Activated CD4-positive, alpha-beta T cell treated with anti-CD3 and anti-CD28 coated beads, Interleukin-2, amount 10 ng/mL, durations not matched to agents 24 days and 14 days (primary cell): ENCODE measurements around the gene COL4A2. TPM values are rescaled to one million over a fixed set of nuclear protein-coding genes. Genes with fewer than 3 reads are reported as not detected.

ENCODE experiments used
- DNase-seq: peaks from one replicate; pipeline ENCODE4 v3.0.0; 2022
- H3K27ac Mint-ChIP-seq: one replicate; pipeline ENCODE4 v1.8.0; 2022; ENCODE audit warnings: mild to moderate bottlenecking, mixed read lengths
- H3K27me3 Mint-ChIP-seq: one replicate; pipeline ENCODE4 v1.8.0; 2022; ENCODE audit warnings: mixed read lengths
- H3K36me3 Mint-ChIP-seq: one replicate; pipeline ENCODE4 v1.8.0; 2022; ENCODE audit warnings: low read depth, mild to moderate bottlenecking, mixed read lengths
- H3K4me1 Mint-ChIP-seq: one replicate; pipeline ENCODE4 v1.8.0; 2021; ENCODE audit warnings: mixed read lengths
- H3K4me3 Mint-ChIP-seq: one replicate; pipeline ENCODE4 v1.8.0; 2022; ENCODE audit warnings: mild to moderate bottlenecking, moderate library complexity, mixed read lengths
- H3K9me3 Mint-ChIP-seq: one replicate; pipeline ENCODE4 v1.8.0; 2021; ENCODE audit warnings: mixed read lengths
- intact Hi-C: fragments of 100-400 bp; cut with micrococcal nuclease; formaldehyde crosslinking; loops from one replicate; pipeline ENCODE4 v1.15.1; 2023
- total RNA-seq: library from RNA; stranded (reverse); gene quantifications from 2 replicates; pipeline ENCODE4 v1.2.3, GENCODE V29; 2022

COL4A2 gene
- total RNA-seq, 1 donor from 2014 or later = not detected

DNA sequence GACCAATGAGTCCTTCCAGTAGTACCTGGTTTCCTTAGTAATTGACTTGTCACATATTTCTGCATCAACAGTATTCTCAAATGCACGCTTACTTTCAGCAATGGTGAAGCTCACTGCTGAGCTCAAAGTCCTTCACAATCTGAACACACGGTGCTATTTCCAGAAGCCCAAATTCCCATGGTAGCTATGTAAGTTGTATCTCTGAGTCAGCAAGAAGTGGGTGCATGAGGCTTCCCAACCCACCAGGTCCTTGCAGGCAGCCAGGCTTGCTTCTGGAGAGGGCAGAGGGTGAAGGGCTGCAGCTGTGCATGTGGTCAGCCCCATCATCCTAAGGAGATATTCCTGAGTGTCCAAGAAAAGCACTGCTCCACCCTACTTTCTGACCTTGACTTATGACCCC lies 25.7 kb downstream of the COL4A2 start:
- Mint-ChIP-seq H3K36me3 (no peaks in the 10 kb centered on the region), H3K9me3 (peaks cover 6% of the 10 kb centered on the region), H3K4me1 (no peaks in the 10 kb centered on the region), H3K27ac (no peak overlapping the region), H3K27me3 (peaks cover 19% of the 10 kb centered on the region), H3K4me3 (no peak overlapping the region)
- intact Hi-C loops = no loop called here
- no peak for DNase-seq

DNA sequence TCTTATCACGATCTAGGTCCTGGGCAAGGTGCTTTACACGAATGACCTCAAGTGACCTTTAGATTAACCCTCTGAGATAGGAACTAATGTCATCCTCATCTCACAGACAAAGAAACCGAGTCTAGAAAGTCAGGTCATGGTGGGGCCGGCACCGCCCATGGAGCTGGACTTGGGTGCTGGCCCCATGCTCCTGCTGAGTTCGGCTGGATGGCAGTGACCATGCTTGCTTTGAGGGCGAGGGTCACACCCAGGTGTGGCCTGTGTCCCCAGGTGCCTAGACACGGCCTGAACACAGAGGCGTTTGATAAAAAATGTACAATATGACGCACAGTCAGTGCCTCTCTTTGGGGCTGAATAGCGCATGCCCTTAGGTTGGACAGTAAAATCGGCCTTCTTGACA lies 26.8 kb downstream of the COL4A2 start:
- no peak overlapping the region for H3K27ac Mint-ChIP-seq
- no peaks in the 10 kb centered on the region for H3K36me3 Mint-ChIP-seq
- no peak overlapping the region for H3K4me3 Mint-ChIP-seq
- no peaks in the 10 kb centered on the region for H3K4me1 Mint-ChIP-seq
- no peak for DNase-seq
- peaks cover 6% of the 10 kb centered on the region for H3K9me3 Mint-ChIP-seq
- intact Hi-C loops = no loop called here
- peaks cover 20% of the 10 kb centered on the region for H3K27me3 Mint-ChIP-seq

DNA sequence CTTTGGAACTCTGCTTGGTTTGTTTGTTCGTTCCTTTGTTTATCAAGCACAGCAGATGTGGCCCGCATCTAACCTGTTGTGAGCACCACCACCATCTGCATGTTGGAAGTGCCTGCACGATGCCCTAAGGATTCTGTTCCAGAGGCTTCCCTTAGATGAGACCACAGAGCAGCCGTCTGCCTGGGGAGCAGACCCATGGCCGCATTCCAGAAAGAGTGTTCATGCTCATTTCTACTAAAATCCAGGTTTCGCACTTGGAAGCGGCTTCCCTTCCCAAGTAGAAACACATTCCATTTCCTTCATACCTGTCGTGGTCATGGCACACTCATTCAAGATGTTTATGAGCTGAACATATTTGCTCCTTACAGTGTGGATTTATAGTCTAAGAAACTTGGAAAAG lies 27.2 kb downstream of the COL4A2 start:
- Mint-ChIP-seq H3K36me3 (no peaks in the 10 kb centered on the region), H3K4me1 (no peaks in the 10 kb centered on the region), H3K27ac (no peak overlapping the region), H3K27me3 (peaks cover 19% of the 10 kb centered on the region), H3K9me3 (peaks cover 6% of the 10 kb centered on the region), H3K4me3 (no peak overlapping the region)
- intact Hi-C loops = no loop called here
- no peak for DNase-seq

DNA sequence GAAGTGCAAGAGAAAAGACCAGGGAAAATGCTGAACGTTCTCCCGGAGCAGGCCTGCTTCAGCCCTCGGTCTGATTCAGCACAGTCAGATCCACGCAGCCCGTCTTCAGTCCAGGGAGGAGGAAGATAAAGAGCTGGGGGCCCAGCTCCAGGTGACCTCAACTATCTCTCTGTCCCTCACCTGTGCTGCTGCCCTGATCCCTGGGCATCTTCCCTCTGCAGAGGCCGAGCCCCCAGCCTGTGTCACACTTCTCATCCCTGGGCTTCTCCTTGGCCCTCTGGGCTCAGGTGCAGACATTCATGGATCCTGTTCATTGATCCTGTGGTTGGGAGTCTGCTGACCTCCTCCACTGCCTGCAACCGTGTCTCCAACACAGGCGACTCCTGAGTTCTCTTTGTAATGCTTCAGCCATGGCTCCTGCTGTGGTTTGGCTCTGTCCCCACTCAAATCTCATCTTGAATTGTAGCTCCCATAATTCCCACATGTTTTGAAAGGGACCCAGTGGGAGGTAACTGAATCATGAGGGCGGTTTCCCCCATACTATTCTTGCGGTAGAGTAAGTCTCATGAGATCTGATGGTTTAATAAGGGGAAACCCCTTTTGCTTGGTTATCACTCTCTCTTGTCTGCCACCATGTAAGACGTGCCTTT lies 27.9 kb downstream of the COL4A2 start:
- Mint-ChIP-seq H3K27ac (no peak overlapping the region), H3K4me1 (no peaks in the 10 kb centered on the region), H3K27me3 (peaks cover 15% of the 10 kb centered on the region), H3K4me3 (no peak overlapping the region), H3K36me3 (no peaks in the 10 kb centered on the region), H3K9me3 (peaks cover 6% of the 10 kb centered on the region)
- DNase-seq = no peak
- intact Hi-C loops = no loop called here

DNA sequence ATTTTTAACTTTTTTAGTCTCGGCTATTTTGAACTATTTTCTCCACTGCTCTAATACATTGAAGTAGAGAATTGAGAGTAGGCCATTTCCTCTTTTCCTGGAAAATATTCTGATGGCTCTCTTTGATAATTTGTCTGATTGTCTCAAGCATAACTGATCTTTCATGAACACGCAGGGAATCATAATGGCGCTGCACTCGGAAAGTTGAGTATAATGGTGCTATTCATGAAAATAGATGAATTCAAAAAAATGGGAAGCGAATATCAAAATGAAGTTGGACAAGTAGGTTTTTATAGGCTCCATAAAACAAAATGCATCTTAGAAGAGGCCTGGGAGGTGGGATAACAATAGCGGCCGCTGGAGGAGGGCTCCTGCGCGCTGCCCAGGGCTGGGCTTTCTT lies 29.0 kb downstream of the COL4A2 start:
- Mint-ChIP-seq H3K4me1 (peaks cover 10% of the 10 kb centered on the region), H3K27ac (no peak overlapping the region), H3K36me3 (no peaks in the 10 kb centered on the region), H3K9me3 (peaks cover 6% of the 10 kb centered on the region), H3K4me3 (no peak overlapping the region), H3K27me3 (peaks cover 11% of the 10 kb centered on the region)
- no peak for DNase-seq
- intact Hi-C loops = no loop called here

DNA sequence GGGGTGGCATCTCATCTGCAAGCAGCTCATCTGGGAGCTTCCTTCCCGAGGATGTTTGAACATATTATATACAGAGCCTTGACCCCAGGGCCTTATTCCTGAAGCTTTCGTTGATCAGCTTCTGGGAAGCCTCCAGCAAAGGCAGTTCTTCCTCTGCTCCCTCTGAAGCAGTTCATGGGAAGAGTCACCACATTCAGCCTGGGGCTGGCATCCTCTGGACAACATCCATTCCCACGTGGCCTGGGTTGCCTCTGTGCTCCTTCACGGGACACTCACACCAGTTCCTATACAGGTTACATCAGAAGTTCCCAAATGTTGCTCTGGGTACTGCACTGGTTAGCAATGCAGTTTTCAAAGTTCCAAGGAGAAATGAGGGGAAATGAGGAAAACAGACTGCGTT lies 29.6 kb downstream of the COL4A2 start:
- H3K36me3 Mint-ChIP-seq = no peaks in the 10 kb centered on the region
- no peak overlapping the region for H3K4me3 Mint-ChIP-seq
- intact Hi-C loops = no loop called here
- no peak overlapping the region for H3K27ac Mint-ChIP-seq
- H3K9me3 Mint-ChIP-seq = peaks cover 6% of the 10 kb centered on the region
- H3K4me1 Mint-ChIP-seq = peaks cover 16% of the 10 kb centered on the region
- DNase-seq = no peak
- peaks cover 16% of the 10 kb centered on the region for H3K27me3 Mint-ChIP-seq

DNA sequence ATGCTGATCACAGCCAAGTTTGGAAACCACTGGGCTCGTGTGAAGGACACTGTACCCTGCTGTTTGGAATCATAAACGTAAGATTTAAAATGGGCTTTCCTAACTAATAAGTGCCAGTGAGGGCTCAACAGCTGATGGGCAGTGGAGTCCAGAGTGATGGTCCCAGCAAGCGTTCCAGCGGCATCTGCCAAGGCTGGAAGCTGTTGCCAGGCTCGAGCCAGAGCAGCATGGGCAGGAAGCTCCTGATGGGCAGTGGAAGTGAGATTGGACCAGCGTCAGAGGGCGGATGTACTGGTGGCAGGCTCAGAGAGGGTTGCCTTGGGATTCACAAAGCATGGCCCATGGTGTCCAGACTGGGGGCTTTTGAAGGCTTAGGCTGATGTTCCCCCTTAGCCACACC lies 30.2 kb downstream of the COL4A2 start:
- peaks cover 16% of the 10 kb centered on the region for H3K4me1 Mint-ChIP-seq

DNA sequence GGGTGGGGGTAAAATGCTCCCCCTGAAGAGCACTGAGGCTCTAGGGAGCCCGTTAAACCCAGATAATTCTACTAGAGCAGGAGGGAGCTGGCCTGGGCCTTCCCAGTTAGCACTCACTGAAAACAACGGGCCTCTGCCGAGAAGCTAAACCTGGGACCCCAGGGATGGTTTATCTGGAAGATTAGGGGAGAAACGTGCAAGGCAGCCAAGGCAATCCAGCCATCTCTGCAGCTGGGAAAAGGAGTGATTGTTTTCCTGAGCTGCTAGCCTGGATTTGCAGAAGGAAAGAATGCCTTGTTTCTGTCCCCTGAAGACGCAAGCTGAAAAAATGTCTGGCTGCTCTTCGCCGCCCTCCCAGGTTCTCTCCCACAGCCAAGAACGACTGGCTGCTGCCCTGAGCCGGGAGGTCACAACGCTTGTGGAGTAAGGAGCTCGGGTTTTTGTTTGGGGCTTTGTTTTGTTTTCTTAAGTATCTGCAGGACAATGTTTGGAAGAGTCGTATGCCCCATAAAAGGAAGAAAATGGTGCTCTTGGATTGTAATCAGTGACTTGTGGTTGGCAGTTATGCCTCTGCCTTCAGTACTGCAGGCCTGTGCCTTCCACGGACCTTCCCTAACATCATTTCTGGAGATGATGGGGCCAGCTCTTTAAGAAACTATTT lies 31.5 kb downstream of the COL4A2 start:
- Mint-ChIP-seq H3K4me1 (peaks cover 16% of the 10 kb centered on the region), H3K9me3 (peaks cover 6% of the 10 kb centered on the region), H3K27me3 (peaks cover 23% of the 10 kb centered on the region), H3K4me3 (no peak overlapping the region), H3K27ac (no peak overlapping the region), H3K36me3 (no peaks in the 10 kb centered on the region)
- DNase-seq = no peak
- intact Hi-C loops = no loop called here

More for the DNA sequence above, 30.2 kb downstream of the COL4A2 start:
- DNase-seq = no peak
- Mint-ChIP-seq H3K4me3 (no peak overlapping the region), H3K27ac (no peak overlapping the region), H3K27me3 (peaks cover 19% of the 10 kb centered on the region), H3K36me3 (no peaks in the 10 kb centered on the region), H3K9me3 (peaks cover 6% of the 10 kb centered on the region)
- intact Hi-C loops = no loop called here

DNA sequence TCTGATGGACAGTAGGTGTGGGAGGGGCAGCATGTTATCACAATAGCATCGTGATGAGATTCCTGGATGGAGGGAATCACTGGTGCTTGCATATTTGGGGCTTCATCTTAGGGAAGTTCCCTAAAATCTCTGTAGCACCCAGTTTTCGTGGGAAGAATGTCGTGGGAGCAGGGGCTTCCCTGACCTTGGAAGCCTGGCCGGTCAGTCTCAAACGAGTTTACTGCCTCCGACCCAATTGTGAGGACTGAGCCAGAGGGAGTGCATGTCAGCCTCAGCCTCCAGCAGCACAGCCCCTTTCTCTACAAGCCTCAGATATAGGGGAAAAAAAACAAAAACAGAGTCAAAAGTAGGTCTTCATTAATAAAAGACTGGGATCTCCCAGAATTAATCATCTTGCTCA lies 32.2 kb downstream of the COL4A2 start:
- H3K27me3 Mint-ChIP-seq = peaks cover 27% of the 10 kb centered on the region
- no peak overlapping the region for H3K4me3 Mint-ChIP-seq
- H3K4me1 Mint-ChIP-seq = peaks cover 16% of the 10 kb centered on the region
- DNase-seq = no peak
- no peak overlapping the region for H3K27ac Mint-ChIP-seq
- intact Hi-C loops = no loop called here
- H3K36me3 Mint-ChIP-seq = no peaks in the 10 kb centered on the region
- H3K9me3 Mint-ChIP-seq = peaks cover 6% of the 10 kb centered on the region

DNA sequence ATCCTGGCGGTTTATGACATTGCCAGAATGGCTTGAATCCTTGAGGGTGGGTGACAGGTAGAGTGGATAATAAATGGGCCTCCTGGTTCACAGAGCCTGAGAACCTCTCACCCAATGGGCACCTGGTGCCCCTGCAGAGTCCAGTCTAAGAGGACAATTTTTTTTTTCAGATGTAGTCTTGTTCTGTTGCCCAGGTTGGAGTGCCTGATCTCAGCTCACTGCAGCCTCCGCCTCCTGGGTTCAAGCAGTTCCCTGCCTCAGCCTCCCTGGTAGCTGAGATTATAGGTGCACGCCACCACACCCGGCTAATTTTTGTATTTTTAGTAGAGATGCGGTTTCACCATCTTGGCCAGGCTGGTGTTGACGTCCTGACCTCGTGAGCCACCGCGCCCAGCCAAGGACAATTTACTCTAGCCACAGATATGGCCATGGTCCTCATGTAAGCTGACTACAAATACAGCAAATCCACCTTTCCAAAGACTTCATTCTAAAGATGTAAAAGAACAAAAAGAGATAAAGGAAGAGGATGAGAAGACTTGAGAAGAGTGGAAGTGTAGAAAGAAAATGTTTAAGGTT lies 33.0 kb downstream of the COL4A2 start:
- H3K4me1 Mint-ChIP-seq = peaks cover 16% of the 10 kb centered on the region
- peak overlapping the region; percentile 47 for H3K4me3 Mint-ChIP-seq
- no peak overlapping the region for H3K27ac Mint-ChIP-seq

DNA sequence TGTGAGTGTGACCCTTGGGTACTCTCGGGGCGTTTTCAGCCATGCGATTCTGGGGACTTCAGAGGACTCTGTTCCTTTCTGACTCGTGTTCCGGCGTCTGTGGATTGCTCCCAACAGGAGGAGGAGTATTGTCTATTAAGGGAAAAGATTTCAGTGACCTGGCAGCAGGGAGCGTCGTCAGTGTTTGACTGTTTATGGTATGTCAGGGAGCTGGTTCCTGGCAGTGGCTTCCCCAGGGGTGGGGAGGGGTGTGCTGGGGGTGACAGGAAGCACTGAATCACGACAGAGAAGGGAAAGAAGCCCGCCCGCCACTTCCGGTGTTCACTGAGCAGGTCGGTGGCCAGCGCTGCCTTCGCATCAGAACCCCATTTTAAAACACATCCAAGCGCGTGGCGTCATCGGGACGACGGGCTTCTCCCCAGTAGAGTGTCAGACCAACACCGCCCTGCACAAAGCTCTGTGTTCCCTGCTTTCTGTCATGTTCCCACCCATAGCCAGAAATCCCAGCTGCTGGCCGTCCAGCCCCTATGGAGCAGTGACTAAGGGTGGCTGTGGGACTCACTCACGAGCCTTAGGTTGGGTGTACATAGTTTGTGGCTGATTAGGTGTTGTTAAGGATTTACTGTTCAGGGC lies 33.8 kb downstream of the COL4A2 start:
- Mint-ChIP-seq H3K4me3 (peak overlapping the region; percentile 47), H3K27me3 (peaks cover 27% of the 10 kb centered on the region), H3K36me3 (no peaks in the 10 kb centered on the region), H3K4me1 (peaks cover 16% of the 10 kb centered on the region), H3K9me3 (no peaks in the 10 kb centered on the region), H3K27ac (no peak overlapping the region)
- intact Hi-C loops = no loop called here
- DNase-seq = peak; percentile 81

More for the DNA sequence above, 33.0 kb downstream of the COL4A2 start:
- H3K36me3 Mint-ChIP-seq = no peaks in the 10 kb centered on the region
- peaks cover 27% of the 10 kb centered on the region for H3K27me3 Mint-ChIP-seq
- DNase-seq = no peak
- peaks cover 3% of the 10 kb centered on the region for H3K9me3 Mint-ChIP-seq
- intact Hi-C loops = no loop called here

DNA sequence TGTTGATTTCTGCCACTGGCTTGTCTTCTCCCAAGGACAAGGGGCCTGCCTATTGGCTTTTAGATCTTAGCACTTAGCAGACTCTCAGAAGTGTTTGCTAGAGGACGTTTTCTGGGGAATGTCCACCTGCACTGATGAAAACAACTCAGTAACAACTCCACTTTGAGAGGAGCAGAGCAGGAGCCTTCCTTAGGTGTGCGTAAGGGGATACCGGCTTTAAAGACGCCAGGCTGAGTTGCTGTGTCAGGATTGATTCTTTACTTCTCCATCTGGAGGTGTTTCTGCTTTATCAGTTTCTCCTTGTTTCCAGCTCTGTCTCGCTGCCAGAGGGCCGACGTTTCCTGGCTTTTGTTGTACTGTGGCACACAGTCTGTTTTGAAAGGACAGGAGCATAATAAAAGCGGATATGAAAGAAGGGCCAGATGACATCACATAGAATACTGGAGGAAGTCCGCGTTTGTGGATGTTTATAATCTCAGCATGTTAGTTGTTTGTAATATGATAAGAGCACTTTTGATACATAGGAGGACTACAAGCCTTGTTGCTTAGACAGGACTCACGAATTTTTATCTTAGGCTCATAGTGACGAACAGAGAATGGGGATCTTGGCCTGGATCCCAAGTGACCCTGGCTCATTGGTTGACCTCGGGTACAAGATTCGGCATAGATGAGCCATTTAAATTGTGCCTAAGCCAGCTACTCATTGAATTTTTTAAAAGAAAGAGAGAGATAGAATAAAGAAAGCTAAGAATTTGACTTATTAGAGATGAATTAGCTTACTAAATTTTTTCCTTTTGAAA lies 34.6 kb downstream of the COL4A2 start:
- no peaks in the 10 kb centered on the region for H3K36me3 Mint-ChIP-seq
- peak; percentile 54 for DNase-seq
- peaks cover 16% of the 10 kb centered on the region for H3K4me1 Mint-ChIP-seq
- no peaks in the 10 kb centered on the region for H3K9me3 Mint-ChIP-seq
- intact Hi-C loops = no loop called here
- peaks cover 27% of the 10 kb centered on the region for H3K27me3 Mint-ChIP-seq
- no peak overlapping the region for H3K4me3 Mint-ChIP-seq
- H3K27ac Mint-ChIP-seq = no peak overlapping the region

DNA sequence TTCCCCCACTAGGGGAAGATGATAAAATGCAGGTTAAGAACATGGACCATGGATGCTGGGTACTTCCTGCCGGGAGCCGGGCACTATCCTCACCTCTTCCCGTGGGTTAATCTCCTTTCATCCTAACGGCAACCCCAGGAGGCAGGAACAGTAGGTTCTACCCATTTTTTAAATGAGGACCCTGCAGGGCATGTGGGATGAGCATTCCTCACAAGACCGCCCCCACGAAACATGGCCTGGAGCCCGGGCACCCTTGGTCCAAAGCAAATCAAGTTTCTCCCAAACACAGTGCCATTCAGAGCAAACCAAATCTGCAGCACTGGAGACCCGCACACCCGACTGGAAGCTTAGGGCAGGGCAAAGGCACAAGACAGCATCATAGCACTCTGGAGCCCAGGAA lies 35.4 kb downstream of the COL4A2 start:
- no peak for DNase-seq
- intact Hi-C loops = no loop called here
- H3K36me3 Mint-ChIP-seq = no peaks in the 10 kb centered on the region
- H3K4me1 Mint-ChIP-seq = peaks cover 16% of the 10 kb centered on the region
- H3K9me3 Mint-ChIP-seq = no peaks in the 10 kb centered on the region
- no peak overlapping the region for H3K27ac Mint-ChIP-seq
- H3K4me3 Mint-ChIP-seq = no peak overlapping the region
- H3K27me3 Mint-ChIP-seq = peaks cover 27% of the 10 kb centered on the region
